ENCODE data around the gene NOS1.

The NOS1 gene

GRCh38 chr12:117360551-117361346 lies 677 bp downstream of the NOS1 start:
- no peaks in the 10 kb centered on the region for H3K9me3 ChIP-seq
- H3K36me3 ChIP-seq = no peaks in the 10 kb centered on the region
- H3K4me1 ChIP-seq = no peaks in the 10 kb centered on the region
- no peak overlapping the region for H3K4me3 ChIP-seq (ENCODE audit: low read depth, low read length)
- peaks cover 72% of the 10 kb centered on the region for H3K27me3 ChIP-seq
- TF ChIP-seq, protein P1, sequence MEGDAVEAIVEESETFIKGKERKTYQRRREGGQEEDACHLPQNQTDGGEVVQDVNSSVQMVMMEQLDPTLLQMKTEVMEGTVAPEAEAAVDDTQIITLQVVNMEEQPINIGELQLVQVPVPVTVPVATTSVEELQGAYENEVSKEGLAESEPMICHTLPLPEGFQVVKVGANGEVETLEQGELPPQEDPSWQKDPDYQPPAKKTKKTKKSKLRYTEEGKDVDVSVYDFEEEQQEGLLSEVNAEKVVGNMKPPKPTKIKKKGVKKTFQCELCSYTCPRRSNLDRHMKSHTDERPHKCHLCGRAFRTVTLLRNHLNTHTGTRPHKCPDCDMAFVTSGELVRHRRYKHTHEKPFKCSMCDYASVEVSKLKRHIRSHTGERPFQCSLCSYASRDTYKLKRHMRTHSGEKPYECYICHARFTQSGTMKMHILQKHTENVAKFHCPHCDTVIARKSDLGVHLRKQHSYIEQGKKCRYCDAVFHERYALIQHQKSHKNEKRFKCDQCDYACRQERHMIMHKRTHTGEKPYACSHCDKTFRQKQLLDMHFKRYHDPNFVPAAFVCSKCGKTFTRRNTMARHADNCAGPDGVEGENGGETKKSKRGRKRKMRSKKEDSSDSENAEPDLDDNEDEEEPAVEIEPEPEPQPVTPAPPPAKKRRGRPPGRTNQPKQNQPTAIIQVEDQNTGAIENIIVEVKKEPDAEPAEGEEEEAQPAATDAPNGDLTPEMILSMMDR (IDR thresholded peaks at IDR 0.05; ENCODE audit: low read depth, low read length) = no peak
- DNase-seq = no peak

DNA sequence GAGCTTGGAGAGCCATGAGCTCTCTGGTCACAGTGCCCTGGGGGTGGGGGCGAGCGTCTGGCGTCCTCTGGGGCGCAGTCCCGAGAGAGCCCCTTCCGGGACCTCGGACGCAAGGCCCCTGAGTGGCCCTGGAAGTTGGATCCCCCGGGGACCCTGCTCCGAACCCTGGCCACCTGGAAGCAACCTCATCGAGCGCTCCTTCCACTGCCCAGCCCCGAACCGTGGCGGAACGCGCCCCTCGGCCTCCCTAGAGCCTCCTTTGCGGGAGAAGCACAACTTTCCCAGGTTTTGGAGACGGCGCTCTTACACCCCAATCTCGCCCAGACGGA lies 1.2 kb downstream of the NOS1 start:
- no peaks in the 10 kb centered on the region for H3K36me3 ChIP-seq
- H3K27me3 ChIP-seq = peaks cover 72% of the 10 kb centered on the region
- H3K9me3 ChIP-seq = no peaks in the 10 kb centered on the region
- no peaks in the 10 kb centered on the region for H3K4me1 ChIP-seq
- H3K4me3 ChIP-seq (ENCODE audit: low read depth, low read length) = no peak overlapping the region
- TF ChIP-seq, protein P1 (IDR thresholded peaks at IDR 0.05; ENCODE audit: low read depth, low read length) = no peak
- DNase-seq = no peak

DNA sequence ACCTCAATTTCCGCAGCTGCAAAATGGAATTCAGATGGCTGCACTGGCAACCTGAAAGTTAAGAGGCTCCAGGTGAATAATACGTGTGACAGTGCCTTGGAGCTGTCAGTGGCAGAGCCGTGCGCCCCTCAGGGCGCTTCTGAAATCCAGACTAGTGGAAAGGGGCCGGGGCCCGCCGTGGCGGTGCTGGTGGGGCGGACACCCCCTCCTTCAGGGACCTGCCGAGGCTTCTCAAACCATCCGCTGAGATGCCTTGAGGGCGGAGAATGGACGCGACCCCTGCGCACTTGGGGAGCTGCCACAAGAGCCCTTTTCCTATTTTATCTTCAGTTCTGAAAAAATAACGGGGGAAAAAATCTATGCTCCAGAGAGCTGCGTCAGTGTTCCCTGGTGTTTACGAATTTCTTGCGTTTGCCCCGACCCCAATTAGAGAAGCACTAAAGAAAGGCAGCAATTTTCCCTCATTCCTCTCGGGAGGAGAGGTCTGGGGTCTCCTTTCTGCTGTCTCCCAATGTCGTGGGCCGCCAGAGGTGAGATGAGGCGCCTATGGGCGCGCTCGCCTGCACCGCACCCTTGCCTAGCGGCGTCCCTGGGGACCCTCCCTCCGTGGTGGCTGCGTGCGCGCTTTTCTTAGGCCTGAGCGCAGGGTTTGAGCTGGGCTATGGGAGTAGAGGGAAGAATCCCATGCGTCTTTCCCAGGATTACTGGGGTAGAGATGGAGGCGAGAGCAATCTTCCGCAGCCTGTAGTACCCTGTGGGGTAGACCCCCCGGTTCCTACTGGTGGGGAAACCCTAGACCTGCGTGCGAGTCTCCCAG lies 2.2 kb downstream of the NOS1 start:
- Histone ChIP-seq H3K9me3 (no peaks in the 10 kb centered on the region), H3K27me3 (peaks cover 66% of the 10 kb centered on the region), H3K36me3 (no peaks in the 10 kb centered on the region), H3K4me1 (no peaks in the 10 kb centered on the region), H3K4me3 (ENCODE audit: low read depth, low read length) (no peak overlapping the region)
- TF ChIP-seq, protein P1 (IDR thresholded peaks at IDR 0.05; ENCODE audit: low read depth, low read length) = no peak
- DNase-seq = no peak

- no peak for DNase-seq
- no peaks in the 10 kb centered on the region for H3K36me3 ChIP-seq
- no peaks in the 10 kb centered on the region for H3K4me1 ChIP-seq
- H3K9me3 ChIP-seq = no peaks in the 10 kb centered on the region
- peaks cover 44% of the 10 kb centered on the region for H3K27me3 ChIP-seq
- no peak overlapping the region for H3K4me3 ChIP-seq (ENCODE audit: low read depth, low read length)
- TF ChIP-seq, protein P1 (IDR thresholded peaks at IDR 0.05; ENCODE audit: low read depth, low read length) = no peak
These were observed 5.4 kb downstream of the NOS1 start for GRCh38 chr12:117356048-117356447.

GRCh38 chr12:117352883-117353282 lies 8.5 kb downstream of the NOS1 start:
- H3K4me3 ChIP-seq (ENCODE audit: low read depth, low read length) = no peak overlapping the region
- DNase-seq = no peak
- H3K27me3 ChIP-seq = peaks cover 18% of the 10 kb centered on the region
- no peaks in the 10 kb centered on the region for H3K4me1 ChIP-seq
- no peaks in the 10 kb centered on the region for H3K36me3 ChIP-seq
- H3K9me3 ChIP-seq = no peaks in the 10 kb centered on the region
- TF ChIP-seq, protein P1 (IDR thresholded peaks at IDR 0.05; ENCODE audit: low read depth, low read length) = no peak

GRCh38 chr12:117352206-117352605 lies 9.2 kb downstream of the NOS1 start:
- DNase-seq = no peak
- H3K9me3 ChIP-seq = no peaks in the 10 kb centered on the region
- no peak overlapping the region for H3K4me3 ChIP-seq (ENCODE audit: low read depth, low read length)
- no peaks in the 10 kb centered on the region for H3K4me1 ChIP-seq
- H3K27me3 ChIP-seq = peaks cover 12% of the 10 kb centered on the region
- H3K36me3 ChIP-seq = no peaks in the 10 kb centered on the region
- TF ChIP-seq, protein P1 (IDR thresholded peaks at IDR 0.05; ENCODE audit: low read depth, low read length) = no peak
